T-helper 17 cell (primary cell): ENCODE results near the gene TANC1. TPM values are rescaled to one million over a fixed set of nuclear protein-coding genes. Genes with fewer than 3 reads are reported as not detected.
A peak's percentile ranks its signal among the peaks of the same experiment; 100 is the strongest.

Source experiments
- ATAC-seq: fragments of 150-1000 bp; cut with Tn5 transposase; 2 replicates; pipeline ENCODE4 v1.10.0; 2021; ENCODE audit warnings: mild to moderate bottlenecking, moderate library complexity
- DNase-seq, 3 donors: peaks; one replicate each; pipeline versions ENCODE4 v3.0.0 to v3.0.0-alpha.2; 2020 to 2021
- H3K9me3 ChIP-seq: one replicate; pipeline ENCODE4 v1.7.0; 2013; ENCODE audit warnings: low read length, mild to moderate bottlenecking; ENCODE audit not compliant: control insufficient read depth, poor library complexity, severe bottlenecking
- H3K27ac Mint-ChIP-seq: one replicate; pipeline ENCODE4 v1.8.0; 2022; ENCODE audit warnings: mild to moderate bottlenecking, moderate library complexity, mixed read lengths
- H3K27me3 Mint-ChIP-seq: one replicate; pipeline ENCODE4 v1.8.0; 2022; ENCODE audit warnings: mixed read lengths
- H3K36me3 Mint-ChIP-seq: one replicate; pipeline ENCODE4 v1.8.0; 2022; ENCODE audit warnings: low read depth, mixed read lengths
- H3K4me1 Mint-ChIP-seq: one replicate; pipeline ENCODE4 v1.8.0; 2022; ENCODE audit warnings: mild to moderate bottlenecking, mixed read lengths
- H3K4me3 Mint-ChIP-seq: one replicate; pipeline ENCODE4 v1.8.0; 2022; ENCODE audit warnings: mild to moderate bottlenecking, moderate library complexity, mixed read lengths
- total RNA-seq, 4 donors: library from RNA in 2 of 4; stranded (reverse) in 2 of 4; gene quantifications; one replicate each; pipeline ENCODE4 v1.2.3 and lab custom pipeline; 2022 to 2026

The TANC1 gene
- total RNA-seq, 2 donors from 2014 or later: 1.4 to 2.6 TPM

DNA sequence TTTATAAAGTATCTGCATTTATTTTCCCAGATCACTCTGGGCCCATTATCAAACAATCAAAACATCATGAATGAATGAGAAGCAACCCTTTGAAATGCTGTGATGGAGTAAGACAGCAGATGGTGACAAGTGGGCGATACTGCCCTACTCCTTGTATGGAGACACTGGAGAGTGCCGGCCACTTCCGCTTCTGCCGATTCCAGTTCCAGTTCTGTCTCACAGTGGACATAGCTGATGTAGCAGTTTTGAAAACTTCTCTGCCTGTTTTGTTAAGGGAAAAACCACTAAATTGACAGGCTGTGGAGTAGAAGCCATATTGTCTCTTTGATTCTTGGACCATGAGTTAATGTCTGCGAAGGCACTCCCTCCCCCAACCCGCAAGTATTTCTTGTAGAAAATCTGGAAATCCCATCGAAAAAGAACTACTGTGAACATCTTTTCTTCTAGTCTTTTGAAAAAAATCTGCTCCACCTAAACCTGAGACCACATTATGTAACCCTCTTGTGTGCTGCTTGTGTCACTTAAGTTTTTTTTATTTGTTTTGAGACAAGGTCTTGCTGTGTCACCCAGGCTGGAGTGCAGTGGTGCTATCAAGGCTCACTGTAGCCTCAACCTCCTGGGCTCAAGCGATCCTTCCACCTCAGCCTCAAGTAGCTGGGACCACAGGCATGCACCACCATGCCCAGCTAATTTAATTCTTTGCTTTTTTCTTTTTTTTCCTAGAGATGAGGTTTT is 133.5 kb downstream of the TANC1 start:
- Mint-ChIP-seq H3K4me1 (peaks cover 12% of the 10 kb centered on the region), H3K27me3 (no peaks in the 10 kb centered on the region), H3K36me3 (peaks cover 4% of the 10 kb centered on the region), H3K27ac (peak overlapping the region; percentile 68), H3K4me3 (no peak overlapping the region)
- DNase-seq (no peak), ATAC-seq (no peak)
- H3K9me3 ChIP-seq: no peaks in the 10 kb centered on the region

DNA sequence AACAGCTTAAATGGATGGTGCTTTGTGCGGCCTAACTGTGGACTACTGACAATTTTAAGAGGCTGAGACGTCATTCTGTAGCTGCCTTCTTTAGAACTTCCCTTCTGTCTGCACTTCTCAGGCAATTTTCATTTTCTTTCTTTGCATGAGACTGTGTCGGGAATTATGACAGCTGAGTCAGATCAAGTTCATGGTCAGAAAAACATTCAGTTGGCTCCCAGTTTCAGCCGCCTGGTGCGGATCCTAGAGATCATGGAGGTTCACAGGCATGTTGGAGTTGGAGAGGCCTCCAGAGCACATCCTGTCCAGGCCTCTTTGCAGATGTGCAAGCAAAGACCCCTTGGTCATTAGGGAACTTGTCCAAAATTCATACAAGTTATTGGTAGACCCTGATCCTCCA is 135.0 kb downstream of the TANC1 start:
- no peak overlapping the region for H3K27ac Mint-ChIP-seq
- no peaks in the 10 kb centered on the region for H3K27me3 Mint-ChIP-seq
- ATAC-seq (no peak), DNase-seq (no peak)
- H3K9me3 ChIP-seq: no peaks in the 10 kb centered on the region
- no peak overlapping the region for H3K4me3 Mint-ChIP-seq
- H3K36me3 Mint-ChIP-seq: peaks cover 2% of the 10 kb centered on the region
- peaks cover 15% of the 10 kb centered on the region for H3K4me1 Mint-ChIP-seq

DNA sequence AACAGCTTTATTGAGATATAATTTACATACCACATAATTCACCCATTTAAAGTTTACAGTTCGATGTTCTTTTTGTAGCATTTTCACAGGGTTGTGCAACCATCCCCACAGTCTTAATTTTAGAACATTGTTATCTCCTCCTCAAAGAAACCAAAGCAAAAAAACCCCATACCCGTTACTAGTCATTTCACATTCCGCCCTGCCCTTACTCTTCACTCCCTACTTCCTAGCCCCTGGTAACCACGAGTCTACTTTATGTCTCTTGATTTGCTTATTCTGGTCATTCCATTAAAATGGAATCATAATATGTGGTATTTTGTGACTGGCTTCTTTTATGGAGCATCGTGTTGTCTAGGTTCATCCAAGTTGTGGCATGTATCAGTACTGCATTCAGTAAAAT is 137.7 kb downstream of the TANC1 start:
- ATAC-seq (no peak), DNase-seq (no peak)
- no peaks in the 10 kb centered on the region for H3K9me3 ChIP-seq
- peaks cover 6% of the 10 kb centered on the region for H3K4me1 Mint-ChIP-seq
- H3K27me3 Mint-ChIP-seq: peaks cover 4% of the 10 kb centered on the region
- no peak overlapping the region for H3K4me3 Mint-ChIP-seq
- no peak overlapping the region for H3K27ac Mint-ChIP-seq
- no peaks in the 10 kb centered on the region for H3K36me3 Mint-ChIP-seq

DNA sequence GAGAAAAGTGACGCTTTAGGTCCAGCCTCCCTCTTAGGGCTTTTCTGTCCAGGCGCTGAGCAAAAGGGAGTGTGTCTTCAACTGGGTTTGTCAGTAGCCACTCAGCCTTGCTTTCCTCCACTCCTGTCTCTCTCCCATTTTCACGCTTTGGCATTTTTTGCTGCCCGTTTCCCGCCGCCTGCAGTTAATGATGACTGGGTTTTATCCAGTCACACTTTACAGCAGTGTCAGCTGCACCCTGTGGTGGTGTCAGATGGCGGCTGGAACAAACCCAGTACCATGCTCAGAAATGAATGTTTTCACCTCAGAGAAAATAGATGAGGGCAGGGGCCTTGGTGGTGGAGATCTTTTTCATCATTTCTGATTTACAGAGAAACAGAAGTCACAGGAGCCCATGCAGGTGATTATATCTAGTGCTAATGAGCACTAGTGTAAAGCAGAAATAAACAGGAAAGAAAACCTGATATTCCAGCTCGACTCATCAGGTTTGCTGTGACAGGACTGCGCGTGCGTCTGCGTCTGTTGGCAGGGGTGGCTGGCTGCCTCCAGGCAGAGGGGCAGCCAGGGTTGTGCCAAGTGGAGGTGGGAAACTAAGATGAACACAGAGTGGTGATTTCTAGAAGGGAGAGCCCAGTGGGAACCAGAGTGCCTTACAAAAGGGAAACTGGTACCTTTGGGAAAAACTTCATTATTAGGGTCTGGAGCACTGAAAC is 139.9 kb downstream of the TANC1 start:
- DNase-seq (no peak), ATAC-seq (no peak)
- H3K9me3 ChIP-seq: no peaks in the 10 kb centered on the region
- Mint-ChIP-seq H3K4me1 (peaks cover 6% of the 10 kb centered on the region), H3K27me3 (peaks cover 7% of the 10 kb centered on the region), H3K36me3 (no peaks in the 10 kb centered on the region), H3K27ac (no peak overlapping the region), H3K4me3 (no peak overlapping the region)

DNA sequence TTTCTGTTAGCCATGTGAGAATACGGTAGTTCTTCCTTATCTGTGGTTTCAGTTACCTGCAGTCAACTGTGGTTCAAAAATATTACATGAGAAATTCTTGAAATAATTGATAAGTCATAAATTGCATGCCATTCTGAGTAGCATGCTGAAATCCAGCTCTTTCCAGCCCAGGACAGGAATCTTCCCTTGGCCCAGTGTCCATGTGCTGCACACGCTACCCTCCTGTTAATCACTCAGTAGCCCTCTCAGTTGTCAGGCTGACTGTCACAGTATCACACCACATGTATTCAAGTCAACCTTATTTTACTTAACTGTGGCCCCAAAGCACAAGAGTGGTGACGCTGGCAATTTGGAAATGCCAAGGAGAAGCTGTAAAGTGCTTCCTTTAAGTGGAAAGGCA is 141.1 kb downstream of the TANC1 start:
- Mint-ChIP-seq H3K4me1 (peaks cover 8% of the 10 kb centered on the region), H3K4me3 (no peak overlapping the region)

DNA sequence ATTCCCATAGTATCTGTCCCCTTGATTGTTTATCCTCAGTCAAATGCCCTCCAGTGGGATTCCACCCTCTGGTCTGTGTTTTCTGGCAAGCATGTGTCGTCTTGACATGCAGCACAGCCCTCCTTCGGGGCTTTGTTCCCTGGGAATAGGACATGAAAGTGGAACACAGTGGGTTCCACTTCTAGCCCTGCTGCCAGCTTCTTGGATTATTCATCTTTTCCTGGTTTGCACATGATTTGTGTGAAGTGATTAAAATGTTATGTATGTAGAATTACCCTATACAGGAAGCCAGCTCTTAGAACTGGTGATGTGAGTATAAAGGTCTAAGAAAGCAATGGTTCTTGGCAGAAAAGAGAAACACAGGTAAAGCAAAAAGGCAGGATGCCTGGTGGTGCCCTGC is 142.3 kb downstream of the TANC1 start:
- peaks cover 14% of the 10 kb centered on the region for H3K4me1 Mint-ChIP-seq
- no peak for DNase-seq
- H3K9me3 ChIP-seq: no peaks in the 10 kb centered on the region
- no peak overlapping the region for H3K27ac Mint-ChIP-seq
- ATAC-seq: no peak
- H3K27me3 Mint-ChIP-seq: peaks cover 13% of the 10 kb centered on the region
- no peak overlapping the region for H3K4me3 Mint-ChIP-seq
- H3K36me3 Mint-ChIP-seq: peaks cover 2% of the 10 kb centered on the region

More for the DNA sequence above, 141.1 kb downstream of the TANC1 start:
- no peaks in the 10 kb centered on the region for H3K36me3 Mint-ChIP-seq
- no peak for DNase-seq
- no peaks in the 10 kb centered on the region for H3K9me3 ChIP-seq
- peaks cover 13% of the 10 kb centered on the region for H3K27me3 Mint-ChIP-seq
- no peak for ATAC-seq
- no peak overlapping the region for H3K27ac Mint-ChIP-seq

DNA sequence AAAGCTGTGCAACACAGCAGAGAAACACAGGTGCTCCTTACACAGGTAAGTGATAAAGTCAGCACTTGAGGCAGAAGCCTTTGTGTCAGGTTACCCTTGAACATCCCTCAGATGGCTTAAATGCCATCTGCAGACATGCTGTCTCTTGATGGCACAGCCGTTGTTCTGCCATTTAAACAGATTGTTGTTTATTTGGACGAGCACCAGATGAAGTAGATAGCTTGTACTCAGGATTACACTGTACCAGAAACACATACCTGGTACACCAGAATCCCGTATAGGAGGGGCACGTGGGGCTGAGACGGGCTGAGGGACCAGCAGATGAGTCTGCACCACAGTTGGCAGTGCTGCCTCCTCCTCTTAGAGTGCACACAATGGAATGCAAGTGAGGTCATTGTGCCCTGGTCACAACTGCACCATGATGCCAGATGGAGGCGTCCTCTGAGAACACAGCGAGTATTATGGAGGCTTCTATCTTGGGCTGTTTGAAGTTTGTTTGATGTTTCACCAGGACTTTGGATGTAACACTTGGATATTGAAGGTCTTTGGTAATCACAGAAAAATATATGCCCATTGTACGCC is 143.0 kb downstream of the TANC1 start:
- DNase-seq (no peak), ATAC-seq (no peak)
- H3K27ac Mint-ChIP-seq: no peak overlapping the region
- H3K27me3 Mint-ChIP-seq: peaks cover 13% of the 10 kb centered on the region
- no peaks in the 10 kb centered on the region for H3K9me3 ChIP-seq
- no peak overlapping the region for H3K4me3 Mint-ChIP-seq
- H3K4me1 Mint-ChIP-seq: peaks cover 10% of the 10 kb centered on the region
- H3K36me3 Mint-ChIP-seq: peaks cover 2% of the 10 kb centered on the region

DNA sequence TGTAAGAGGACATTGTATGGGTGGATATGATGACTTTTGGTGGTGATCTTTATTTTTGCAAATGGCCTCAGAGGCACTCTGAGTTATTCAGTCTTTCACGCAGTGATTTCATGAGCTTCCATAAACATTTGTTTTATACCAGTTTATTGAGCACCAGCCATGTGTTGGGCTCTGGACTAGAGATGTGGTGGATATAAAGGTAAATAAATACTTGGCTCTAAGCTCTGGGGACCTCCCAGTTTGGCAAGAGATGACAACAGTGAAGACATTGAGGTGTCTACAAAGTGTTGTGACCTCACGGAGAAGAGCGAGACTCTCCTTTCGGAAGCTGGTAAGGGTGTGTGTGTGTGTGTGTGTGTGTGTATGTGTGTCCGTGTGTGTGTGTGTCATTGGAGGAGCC is 146.4 kb downstream of the TANC1 start:
- Mint-ChIP-seq H3K27me3 (peaks cover 13% of the 10 kb centered on the region), H3K4me1 (peaks cover 17% of the 10 kb centered on the region), H3K4me3 (no peak overlapping the region), H3K36me3 (peaks cover 2% of the 10 kb centered on the region), H3K27ac (no peak overlapping the region)
- no peak for DNase-seq
- no peak for ATAC-seq
- H3K9me3 ChIP-seq: no peaks in the 10 kb centered on the region

DNA sequence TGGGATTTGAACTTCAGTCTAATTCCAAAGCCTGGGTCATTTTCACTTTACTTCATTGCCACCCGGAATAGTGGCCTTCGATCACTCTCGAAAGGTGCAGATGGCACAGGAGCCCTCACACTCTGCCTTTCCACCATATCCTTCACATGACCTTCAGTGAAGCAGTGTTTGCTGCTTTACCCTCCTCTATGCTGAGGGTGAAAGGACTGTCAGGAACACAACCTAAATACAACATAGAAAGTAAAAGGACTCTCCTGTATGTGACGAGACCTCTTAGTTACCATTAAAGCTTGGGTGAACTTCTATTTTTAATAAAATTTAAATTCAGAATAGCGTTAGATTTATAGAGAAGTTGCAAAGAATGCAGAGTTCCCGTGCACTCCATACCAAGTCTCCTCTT is 148.5 kb downstream of the TANC1 start:
- no peak overlapping the region for H3K27ac Mint-ChIP-seq
- no peak overlapping the region for H3K4me3 Mint-ChIP-seq
- no peaks in the 10 kb centered on the region for H3K9me3 ChIP-seq
- DNase-seq (no peak), ATAC-seq (no peak)
- H3K27me3 Mint-ChIP-seq: peaks cover 9% of the 10 kb centered on the region
- peaks cover 2% of the 10 kb centered on the region for H3K36me3 Mint-ChIP-seq
- H3K4me1 Mint-ChIP-seq: peaks cover 17% of the 10 kb centered on the region

DNA sequence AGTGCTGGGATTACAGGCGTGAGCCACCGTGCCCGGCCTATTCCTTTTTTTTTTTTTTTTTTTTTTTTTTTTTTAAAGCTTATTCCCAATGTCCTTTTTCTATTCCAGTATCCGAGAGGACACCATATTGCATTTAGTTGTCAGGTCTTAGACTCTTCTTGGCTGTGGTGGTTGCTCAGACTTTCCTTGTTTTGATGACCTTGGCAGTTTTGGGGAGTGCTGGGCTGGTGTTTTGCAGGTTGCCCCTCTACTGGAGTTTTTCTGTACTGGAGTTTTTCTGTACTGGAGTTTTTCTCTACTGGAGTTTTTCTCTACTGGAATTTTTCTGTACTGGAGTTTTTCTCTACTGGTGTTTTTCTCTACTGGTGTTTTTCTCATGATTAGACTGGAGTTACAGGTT is 149.2 kb downstream of the TANC1 start:
- ATAC-seq: no peak
- no peak overlapping the region for H3K27ac Mint-ChIP-seq
- H3K9me3 ChIP-seq: no peaks in the 10 kb centered on the region
- DNase-seq: no peak
- peaks cover 2% of the 10 kb centered on the region for H3K36me3 Mint-ChIP-seq
- H3K4me3 Mint-ChIP-seq: no peak overlapping the region
- H3K4me1 Mint-ChIP-seq: peaks cover 17% of the 10 kb centered on the region
- peaks cover 9% of the 10 kb centered on the region for H3K27me3 Mint-ChIP-seq

DNA sequence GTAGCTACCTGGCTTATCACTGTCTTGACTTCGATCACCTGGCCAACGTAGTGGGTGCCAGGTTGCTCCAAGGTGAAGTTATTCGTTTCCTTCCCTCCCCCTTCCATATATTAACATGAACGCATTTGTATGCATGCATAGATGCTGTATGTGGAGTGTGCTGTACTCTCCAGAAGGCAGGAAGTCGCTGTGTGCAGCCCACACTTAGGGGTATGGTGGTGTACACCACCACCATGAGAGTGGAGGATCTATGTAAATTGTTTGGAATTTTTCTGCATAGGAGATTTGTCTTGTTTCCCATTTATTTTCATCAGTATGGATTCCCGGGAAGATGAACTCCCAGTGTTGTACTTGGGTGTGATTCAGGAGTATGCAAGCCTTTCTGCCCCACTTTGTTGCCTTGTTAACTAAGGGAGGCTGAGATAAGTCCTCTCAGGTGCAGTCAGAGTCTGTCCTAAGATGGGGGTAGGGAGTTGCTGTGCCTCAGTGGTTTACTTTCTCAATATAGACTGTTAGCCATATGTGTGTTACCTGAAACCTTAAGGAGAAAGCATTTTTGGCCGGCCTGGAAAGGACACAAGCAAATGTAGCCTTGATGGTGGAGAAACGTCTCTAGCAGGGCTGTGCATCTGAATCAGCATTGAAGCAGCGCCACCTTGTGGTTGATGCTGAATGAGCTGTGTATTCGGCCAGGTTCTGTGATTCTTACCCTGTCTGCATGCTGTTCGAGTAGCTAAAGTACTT is 149.8 kb downstream of the TANC1 start:
- ATAC-seq (peak; percentile 86), DNase-seq (peak; percentile 52 to 76 (median 54))
- Mint-ChIP-seq H3K36me3 (peaks cover 2% of the 10 kb centered on the region), H3K27me3 (peaks cover 12% of the 10 kb centered on the region), H3K27ac (no peak overlapping the region), H3K4me1 (peaks cover 19% of the 10 kb centered on the region), H3K4me3 (no peak overlapping the region)
- H3K9me3 ChIP-seq: no peaks in the 10 kb centered on the region

DNA sequence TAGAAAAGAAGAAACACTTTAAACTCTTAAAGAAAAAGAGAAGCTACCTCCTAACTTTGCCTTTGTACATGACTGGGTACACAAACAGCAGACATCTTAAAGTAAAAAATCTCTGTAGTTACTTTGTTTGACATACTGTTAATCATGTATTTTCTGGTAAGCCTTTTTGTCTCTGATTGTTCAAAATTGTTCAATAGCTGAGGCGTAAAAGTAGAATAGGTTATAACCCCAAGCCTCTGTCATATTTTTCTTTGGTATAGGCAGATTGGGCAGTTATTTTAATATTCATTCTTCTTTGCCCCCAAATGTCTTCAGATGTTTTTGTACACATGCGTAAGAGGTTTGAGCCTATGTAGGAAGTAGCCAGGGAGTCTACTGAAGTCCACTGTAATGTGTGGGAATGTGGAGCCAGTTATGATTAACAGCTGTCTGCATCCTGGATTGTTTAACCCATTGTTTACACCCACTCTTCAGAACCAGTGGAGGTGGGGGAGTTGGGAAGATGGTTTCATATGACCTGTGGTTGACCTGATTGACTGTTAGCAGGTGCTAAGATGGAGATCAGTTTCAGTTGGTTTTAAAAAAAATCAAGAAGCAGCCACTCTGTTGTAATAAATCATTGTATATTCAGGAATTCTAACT is 150.5 kb downstream of the TANC1 start:
- no peaks in the 10 kb centered on the region for H3K9me3 ChIP-seq
- ATAC-seq (no peak), DNase-seq (no peak)
- Mint-ChIP-seq H3K36me3 (peaks cover 2% of the 10 kb centered on the region), H3K27me3 (peaks cover 5% of the 10 kb centered on the region), H3K4me3 (no peak overlapping the region), H3K4me1 (peaks cover 21% of the 10 kb centered on the region), H3K27ac (no peak overlapping the region)
